GM19238 (cell line): Measurements from ENCODE around the gene TPCN1.

Source experiments
- DNase-seq: peaks from one replicate; pipeline ENCODE4 v3.0.0; 2011; ENCODE audit warnings: low spot score; ENCODE audit not compliant: insufficient read length

TPCN1 gene

DNA sequence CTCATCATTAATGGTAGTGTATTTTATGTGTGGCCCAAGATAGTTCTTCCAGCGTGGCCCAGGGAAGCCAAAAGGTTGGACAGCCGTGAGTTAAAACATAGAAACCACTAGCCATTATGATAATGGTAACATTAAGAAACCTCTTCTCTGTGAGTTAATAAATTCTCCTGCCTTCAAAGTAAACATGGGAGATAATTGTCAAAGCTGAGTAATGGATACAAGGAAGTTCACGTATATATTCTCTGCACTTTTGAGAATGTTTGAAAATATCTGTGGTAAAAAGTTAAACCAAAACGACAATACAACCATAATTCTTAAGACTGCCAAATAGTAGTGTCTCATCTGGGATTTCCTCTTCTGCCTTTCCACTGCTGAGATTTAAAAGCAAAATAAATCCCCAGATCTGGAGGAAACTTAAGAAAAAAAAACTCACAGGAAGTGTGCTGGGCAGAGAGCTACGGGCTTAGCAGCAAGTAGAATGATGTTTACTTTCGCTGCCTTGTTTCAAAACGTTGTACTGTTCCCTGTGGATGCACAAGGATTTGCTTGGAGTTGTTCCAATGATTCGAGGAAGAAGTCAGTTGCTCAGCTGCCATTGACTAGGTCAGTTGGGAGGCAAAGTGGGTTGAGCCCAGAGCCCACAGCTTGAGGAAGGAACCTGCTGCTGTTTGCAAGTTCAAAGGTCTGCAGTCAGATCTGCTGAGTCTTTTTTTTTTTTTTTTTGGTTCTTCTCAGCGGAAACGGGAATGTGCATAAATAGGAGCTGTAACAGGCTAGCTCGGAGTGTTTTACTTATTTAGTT, 1.7 kb downstream of the TPCN1 start:
- no peak for DNase-seq

GRCh38 chr12:113224955-113225354, 3.7 kb downstream of the TPCN1 start:
- no peak for DNase-seq

GRCh38 chr12:113226696-113227568, 5.7 kb downstream of the TPCN1 start:
- no peak for DNase-seq

DNA sequence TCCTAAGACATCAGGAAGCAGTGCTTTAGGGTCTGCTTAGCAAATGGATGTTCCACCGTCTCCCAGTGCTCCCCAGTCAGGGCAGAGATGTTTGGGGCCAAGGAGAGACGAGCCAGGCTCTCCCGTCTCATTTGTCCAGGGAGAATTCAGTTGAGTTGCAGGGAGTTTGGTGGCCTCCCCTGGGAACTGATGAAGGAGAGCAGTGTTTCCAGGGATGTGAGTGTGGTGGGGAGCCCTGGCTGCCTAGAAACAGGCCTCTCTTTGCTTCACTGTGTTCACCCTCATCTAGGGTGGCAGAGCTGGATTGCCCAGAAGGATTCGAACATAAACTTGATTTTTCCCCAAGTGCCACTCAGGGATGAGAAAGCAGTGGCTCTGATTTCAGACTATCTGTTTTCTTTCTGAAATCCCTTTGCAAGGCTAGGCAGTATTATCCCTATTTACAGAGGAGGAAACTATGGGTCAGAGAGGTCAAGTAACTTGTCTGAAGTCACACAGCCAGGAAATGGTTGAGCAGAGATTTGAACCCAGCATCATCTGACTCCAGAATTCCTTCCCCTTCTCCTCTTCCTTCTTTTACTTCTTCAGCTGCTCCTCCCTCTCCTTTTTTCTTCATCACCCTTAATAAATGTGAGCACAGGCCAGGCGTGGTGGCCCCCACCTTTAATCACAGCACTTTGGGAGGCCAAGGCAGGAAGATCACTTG, 6.6 kb downstream of the TPCN1 start:
- DNase-seq: no peak

GRCh38 chr12:113228394-113229028, 7.2 kb downstream of the TPCN1 start:
- no peak for DNase-seq

GRCh38 chr12:113230315-113231234, 9.3 kb downstream of the TPCN1 start:
- DNase-seq: no peak

- DNase-seq: no peak
These were observed 10.2 kb downstream of the TPCN1 start for GRCh38 chr12:113231235-113232088.

- DNase-seq: no peak
These were observed 11.0 kb downstream of the TPCN1 start for GRCh38 chr12:113232089-113232839.

DNA sequence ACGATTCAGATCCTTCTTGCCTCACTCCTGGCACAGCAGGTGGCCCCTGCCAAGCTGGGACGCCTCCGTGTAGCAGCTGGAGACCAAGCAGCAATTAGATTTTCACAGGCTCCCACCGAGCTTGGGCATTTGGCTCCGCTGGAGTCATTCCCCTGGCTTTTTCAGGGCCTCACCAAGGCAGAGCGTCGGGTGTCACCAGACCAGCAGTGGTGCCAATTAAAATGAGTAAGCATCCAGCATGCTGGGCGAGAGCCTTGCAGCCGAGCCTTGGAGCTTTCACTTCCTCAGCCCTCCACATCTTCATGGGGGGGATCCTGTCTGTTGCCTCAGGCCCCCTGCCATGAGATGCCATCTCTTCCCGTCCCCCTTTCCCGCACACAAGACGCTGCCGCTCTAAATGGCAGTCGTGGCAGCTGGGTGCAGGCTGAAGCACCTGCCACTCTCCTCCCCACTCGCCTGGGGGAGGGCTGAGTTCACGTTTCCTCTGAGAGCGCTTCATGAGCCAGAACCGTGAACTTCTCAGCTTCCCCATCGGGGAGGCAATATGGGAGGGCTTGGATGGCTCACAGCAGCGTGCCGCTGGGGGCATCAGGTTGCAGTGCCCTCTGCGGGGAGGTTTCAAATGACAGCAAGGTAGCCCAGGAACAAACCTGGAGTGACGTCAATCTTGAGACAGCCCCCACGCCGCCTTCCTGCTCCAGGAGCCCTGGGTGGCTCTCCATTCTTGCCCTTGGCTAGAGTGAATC, 11.7 kb downstream of the TPCN1 start:
- DNase-seq: peak; percentile 67

GRCh38 chr12:113233967-113234366, 12.7 kb downstream of the TPCN1 start:
- no peak for DNase-seq

GRCh38 chr12:113234483-113234882, 13.2 kb downstream of the TPCN1 start:
- no peak for DNase-seq

GRCh38 chr12:113235976-113236375, 14.7 kb downstream of the TPCN1 start:
- no peak for DNase-seq

GRCh38 chr12:113236539-113237399, 15.5 kb downstream of the TPCN1 start:
- DNase-seq: no peak

DNA sequence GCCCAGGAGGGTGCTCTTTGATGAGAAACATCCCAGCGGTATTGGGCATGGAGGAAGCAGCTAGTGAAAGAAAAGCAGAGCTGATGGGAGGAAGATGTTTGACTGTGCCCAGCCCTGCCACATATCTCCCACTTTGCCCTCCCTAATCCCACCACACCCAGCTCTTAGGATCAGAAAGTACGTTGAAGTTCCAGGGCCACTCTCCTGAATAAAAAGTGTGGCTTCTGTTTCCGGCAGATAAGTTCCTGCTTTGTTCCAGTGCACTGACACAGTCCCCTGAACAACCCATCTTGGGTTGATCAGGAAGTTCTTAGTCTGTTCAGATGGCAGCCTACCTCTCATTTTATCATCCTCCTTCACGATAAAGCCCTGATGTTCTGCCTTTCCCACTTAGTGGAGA, 16.5 kb downstream of the TPCN1 start:
- DNase-seq: no peak

- DNase-seq: no peak
These were observed 17.0 kb downstream of the TPCN1 start for GRCh38 chr12:113238309-113238708.

- no peak for DNase-seq
These were observed 18.1 kb downstream of the TPCN1 start for GRCh38 chr12:113239288-113239771.

DNA sequence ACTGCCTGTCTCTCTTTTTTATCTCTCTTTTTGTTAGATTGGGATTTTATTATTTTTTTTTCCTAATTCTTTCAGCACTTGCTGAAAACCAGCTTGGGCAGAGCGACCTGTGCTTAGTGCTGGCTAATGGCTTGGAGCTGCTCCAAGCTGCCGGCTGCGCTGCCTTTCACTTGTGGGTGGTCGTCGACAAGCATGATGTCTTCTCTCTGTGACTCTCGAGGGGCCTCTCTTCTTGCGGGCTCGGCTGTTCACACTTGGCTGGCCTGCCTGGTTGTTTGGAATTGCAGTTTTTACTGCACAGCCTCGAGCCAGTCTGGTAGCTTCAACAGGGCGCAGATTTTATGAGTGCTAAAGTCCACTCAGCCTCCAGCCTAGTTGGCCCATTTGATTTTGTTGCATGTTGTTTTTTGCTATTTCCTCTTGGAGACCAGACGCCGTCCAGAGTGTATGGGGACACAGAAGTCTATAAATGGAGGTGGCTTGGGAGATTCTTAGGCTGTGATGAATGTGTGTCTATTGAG, 18.6 kb downstream of the TPCN1 start:
- no peak for DNase-seq
